Esophagus squamous epithelium (tissue), 5 donors: ENCODE measurements around the gene STARD3. TPM values are rescaled to one million over a fixed set of nuclear protein-coding genes. Genes with fewer than 3 reads are reported as not detected.

Experiments used
- DNase-seq: peaks from one replicate; lab custom pipeline; 2025; lab: John Stamatoyannopoulos, UW
- H3K27ac ChIP-seq, 4 donors: fragments of 200-600 bp; sonication (generic); one replicate each; pipeline ENCODE4 v1.5.1; 2016 to 2019; ENCODE audit warnings: mild to moderate bottlenecking in 1 of 4
- H3K27me3 ChIP-seq, 4 donors: fragments of 200-600 bp; sonication (generic); 1 replicate in 3 of 4; 2 replicates in 1 of 4; pipeline versions ENCODE4 v1.5.1 to v1.6.0; 2017 to 2021; ENCODE audit warnings: antibody characterized with exemption in 1 of 4
- H3K36me3 ChIP-seq, 3 donors: fragments of 200-600 bp; sonication (generic); one replicate each; pipeline ENCODE4 v1.5.1; 2016 to 2019
- H3K4me1 ChIP-seq, 3 donors: fragments of 200-600 bp; sonication (generic); one replicate each; pipeline ENCODE4 v1.5.1; 2017 to 2019
- H3K4me3 ChIP-seq, 4 donors: fragments of 200-600 bp; sonication (generic); 1 replicate in 3 of 4; 2 replicates in 1 of 4; pipeline ENCODE4 v1.5.1; 2016 to 2019; ENCODE audit warnings: mild to moderate bottlenecking in 2 of 4, moderate library complexity in 1 of 4
- H3K9me3 ChIP-seq, 3 donors: fragments of 200-600 bp; sonication (generic); one replicate each; pipeline ENCODE4 v1.5.1; 2016 to 2019
- POLR2A ChIP-seq, 4 donors: fragments of 450-650 bp; IDR thresholded peaks; one replicate each; pipeline ENCODE4 v1.6.1; 2017; ENCODE audit warnings: antibody characterized with exemption in 4 of 4, mild to moderate bottlenecking in 4 of 4, moderate library complexity in 3 of 4
- WGBS, 2 donors: methylation state at CpG; one replicate each; pipeline ENCODE4 v1.1.5; 2018; 5-methylcytosine and 5-hydroxymethylcytosine counted together
- intact Hi-C: fragments of 100-400 bp; cut with DNase I; formaldehyde crosslinking; loops from one replicate; pipeline ENCODE4 v1.15.0; 2022
- total RNA-seq, 4 donors: library from RNA; depleted of rRNA; stranded (reverse); fragments of >200 nt; gene quantifications; one replicate each; pipeline ENCODE4 v1.1.0, GENCODE V29; 2016
- TF ChIP-seq, protein P1 (sequence below), 6 experiments: fragments of 450-650 bp in 4 of 6; fragments of 200-600 bp in 2 of 6; sonication (generic) in 2 of 6; IDR thresholded peaks; one replicate each; pipeline ENCODE4 v1.5.1; 2016 to 2019; ENCODE audit warnings: antibody characterized with exemption in 6 of 6, mild to moderate bottlenecking in 4 of 6, moderate library complexity in 4 of 6
- donor health status: DM: yes; HTN: yes; CAD: no.

STARD3 gene
- total RNA-seq, 4 donors from 2014 or later: 27.3 to 46.7 (median 33.4) TPM

DNA sequence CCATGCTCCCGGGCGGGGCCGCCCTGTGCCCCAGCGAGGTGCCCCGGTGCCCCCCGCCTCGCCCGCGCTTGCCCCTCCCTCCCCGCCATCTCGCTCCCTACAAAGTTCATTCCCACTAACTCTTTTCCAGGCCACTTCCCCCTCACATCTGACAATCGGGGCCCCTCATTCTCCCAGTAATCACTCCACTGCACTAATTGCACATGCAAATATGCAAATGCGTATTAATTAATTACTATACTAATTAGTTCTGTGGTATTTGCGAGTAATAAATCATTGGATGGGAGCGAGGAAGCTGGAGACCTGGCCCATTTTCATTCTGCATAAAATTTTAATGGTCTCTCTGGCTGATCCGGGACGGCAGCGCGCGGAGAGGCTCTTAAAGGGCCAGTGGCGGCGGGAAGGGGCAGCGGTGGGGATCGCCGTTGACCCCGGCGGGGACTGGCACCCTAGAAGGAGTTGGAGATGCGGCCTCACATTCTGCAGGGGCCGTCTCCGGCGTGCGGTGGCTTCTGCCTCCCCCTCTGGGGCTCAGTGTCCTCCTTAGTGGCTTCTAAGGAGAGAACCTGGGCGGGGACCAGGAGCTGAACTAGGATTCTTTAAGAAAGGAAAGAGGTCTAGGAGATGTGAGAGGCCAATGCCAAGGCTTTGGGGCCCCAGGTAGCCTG lies 18.6 kb upstream of the STARD3 start:
- WGBS, 2 donors: 0% methylated on average over 24 of the region's 33 CpGs; no CpG with 5 or more reads in 1 of the 2 donors

DNA sequence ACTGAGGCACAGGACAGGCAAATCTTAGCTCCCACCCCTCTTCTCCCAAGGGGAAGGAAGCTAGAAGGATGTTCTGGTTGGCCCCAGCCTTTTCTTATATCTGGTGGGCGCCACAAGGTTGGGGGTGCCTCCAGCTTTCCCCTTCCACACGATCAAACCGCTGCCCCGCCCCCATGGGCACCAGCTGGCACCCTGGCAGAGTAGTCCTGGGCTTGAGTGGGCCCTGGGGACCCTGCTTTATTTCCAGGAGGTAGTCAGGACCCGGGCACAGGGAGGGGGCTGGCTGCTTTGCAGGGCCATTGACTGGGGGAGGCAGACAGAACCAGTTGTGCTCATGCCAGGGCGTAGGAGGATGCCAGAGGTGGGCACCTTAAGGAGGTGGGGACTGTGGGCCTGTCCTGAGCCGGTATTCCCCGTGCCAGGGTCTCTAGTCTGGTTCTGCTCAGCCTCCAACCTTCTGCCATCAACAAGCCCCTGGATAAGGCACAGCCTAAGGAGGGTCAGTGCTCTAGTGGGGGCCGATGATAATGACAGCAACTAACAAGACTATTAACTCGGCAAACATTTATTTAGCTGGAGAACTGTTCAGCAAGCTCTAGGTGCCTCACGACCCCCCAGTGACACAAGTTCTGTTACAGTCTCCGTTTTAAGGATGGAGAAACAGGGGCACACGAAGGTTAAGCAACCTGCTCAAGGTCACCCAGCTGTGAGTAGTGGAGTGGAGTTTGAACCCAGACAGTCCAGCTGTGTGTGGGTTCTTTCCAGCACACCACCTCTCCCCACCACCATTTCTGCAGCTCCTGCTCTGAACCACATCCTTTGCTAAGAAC lies 17.8 kb upstream of the STARD3 start:
- 39 to 69% methylated on average over 5 of the region's 13 CpGs for WGBS, 2 donors
- peaks cover 15 to 41% (median 22%) of the 10 kb centered on the region in 3 donors for H3K4me1 ChIP-seq
- intact Hi-C loops: no loop called here
- H3K36me3 ChIP-seq: no peaks in the 10 kb centered on the region
- peaks cover 0 to 59% (median 0%) of the 10 kb centered on the region in 4 donors for H3K27me3 ChIP-seq
- peak overlapping the region in 1 of 4 donors; percentile 76 for H3K4me3 ChIP-seq
- H3K9me3 ChIP-seq: no peaks in the 10 kb centered on the region
- TF ChIP-seq POLR2A (IDR thresholded peaks at IDR 0.05): no peak
- TF ChIP-seq, protein P1, sequence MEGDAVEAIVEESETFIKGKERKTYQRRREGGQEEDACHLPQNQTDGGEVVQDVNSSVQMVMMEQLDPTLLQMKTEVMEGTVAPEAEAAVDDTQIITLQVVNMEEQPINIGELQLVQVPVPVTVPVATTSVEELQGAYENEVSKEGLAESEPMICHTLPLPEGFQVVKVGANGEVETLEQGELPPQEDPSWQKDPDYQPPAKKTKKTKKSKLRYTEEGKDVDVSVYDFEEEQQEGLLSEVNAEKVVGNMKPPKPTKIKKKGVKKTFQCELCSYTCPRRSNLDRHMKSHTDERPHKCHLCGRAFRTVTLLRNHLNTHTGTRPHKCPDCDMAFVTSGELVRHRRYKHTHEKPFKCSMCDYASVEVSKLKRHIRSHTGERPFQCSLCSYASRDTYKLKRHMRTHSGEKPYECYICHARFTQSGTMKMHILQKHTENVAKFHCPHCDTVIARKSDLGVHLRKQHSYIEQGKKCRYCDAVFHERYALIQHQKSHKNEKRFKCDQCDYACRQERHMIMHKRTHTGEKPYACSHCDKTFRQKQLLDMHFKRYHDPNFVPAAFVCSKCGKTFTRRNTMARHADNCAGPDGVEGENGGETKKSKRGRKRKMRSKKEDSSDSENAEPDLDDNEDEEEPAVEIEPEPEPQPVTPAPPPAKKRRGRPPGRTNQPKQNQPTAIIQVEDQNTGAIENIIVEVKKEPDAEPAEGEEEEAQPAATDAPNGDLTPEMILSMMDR (IDR thresholded peaks at IDR 0.05): no peak
- no peak for DNase-seq
- H3K27ac ChIP-seq: no peak overlapping the region

More for the DNA sequence above, 18.6 kb upstream of the STARD3 start:
- H3K36me3 ChIP-seq: no peaks in the 10 kb centered on the region
- H3K4me3 ChIP-seq: peak overlapping the region; percentile 35 to 76 (median 59)
- intact Hi-C loops: no loop called here
- peaks cover 12 to 33% (median 14%) of the 10 kb centered on the region in 3 donors for H3K4me1 ChIP-seq
- TF ChIP-seq, protein P1 (IDR thresholded peaks at IDR 0.05): no peak
- TF ChIP-seq POLR2A (IDR thresholded peaks at IDR 0.05): no peak
- DNase-seq: no peak
- H3K27ac ChIP-seq: peak overlapping the region; percentile 42 to 80 (median 60)
- no peaks in the 10 kb centered on the region for H3K9me3 ChIP-seq
- peaks cover 0 to 65% (median 0%) of the 10 kb centered on the region in 4 donors for H3K27me3 ChIP-seq

DNA sequence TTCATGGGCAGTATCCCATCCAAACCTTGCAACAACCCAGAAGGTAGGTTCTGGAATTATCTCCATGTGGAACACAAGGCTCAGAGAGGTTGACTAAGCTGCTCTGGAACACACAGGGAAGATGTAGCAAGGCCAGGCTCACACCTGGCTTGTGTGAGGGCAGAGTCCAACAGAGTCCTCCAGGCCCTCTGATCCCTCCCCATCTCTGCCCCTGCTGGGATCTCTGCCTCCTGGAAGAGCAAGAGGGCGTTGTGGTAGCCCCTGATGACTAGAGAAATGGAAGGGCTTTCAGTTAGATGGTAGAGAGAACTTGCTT lies 17.2 kb upstream of the STARD3 start:
- 100% methylated on average over 1 of the region's 1 CpG; no CpG with 5 or more reads in 1 of the 2 donors for WGBS, 2 donors
- H3K27me3 ChIP-seq: peaks cover 0 to 59% (median 0%) of the 10 kb centered on the region in 4 donors
- no peak overlapping the region for H3K4me3 ChIP-seq
- no peak for DNase-seq
- intact Hi-C loops: loop anchor here (5.0 kb wide), 1 partner anchor 138 kb away; no protein-coding TSS in a partner anchor
- no peak overlapping the region for H3K27ac ChIP-seq
- TF ChIP-seq POLR2A (IDR thresholded peaks at IDR 0.05): no peak
- TF ChIP-seq, protein P1 (IDR thresholded peaks at IDR 0.05): no peak
- peaks cover 18 to 47% (median 26%) of the 10 kb centered on the region in 3 donors for H3K4me1 ChIP-seq
- H3K36me3 ChIP-seq: no peaks in the 10 kb centered on the region
- H3K9me3 ChIP-seq: no peaks in the 10 kb centered on the region

DNA sequence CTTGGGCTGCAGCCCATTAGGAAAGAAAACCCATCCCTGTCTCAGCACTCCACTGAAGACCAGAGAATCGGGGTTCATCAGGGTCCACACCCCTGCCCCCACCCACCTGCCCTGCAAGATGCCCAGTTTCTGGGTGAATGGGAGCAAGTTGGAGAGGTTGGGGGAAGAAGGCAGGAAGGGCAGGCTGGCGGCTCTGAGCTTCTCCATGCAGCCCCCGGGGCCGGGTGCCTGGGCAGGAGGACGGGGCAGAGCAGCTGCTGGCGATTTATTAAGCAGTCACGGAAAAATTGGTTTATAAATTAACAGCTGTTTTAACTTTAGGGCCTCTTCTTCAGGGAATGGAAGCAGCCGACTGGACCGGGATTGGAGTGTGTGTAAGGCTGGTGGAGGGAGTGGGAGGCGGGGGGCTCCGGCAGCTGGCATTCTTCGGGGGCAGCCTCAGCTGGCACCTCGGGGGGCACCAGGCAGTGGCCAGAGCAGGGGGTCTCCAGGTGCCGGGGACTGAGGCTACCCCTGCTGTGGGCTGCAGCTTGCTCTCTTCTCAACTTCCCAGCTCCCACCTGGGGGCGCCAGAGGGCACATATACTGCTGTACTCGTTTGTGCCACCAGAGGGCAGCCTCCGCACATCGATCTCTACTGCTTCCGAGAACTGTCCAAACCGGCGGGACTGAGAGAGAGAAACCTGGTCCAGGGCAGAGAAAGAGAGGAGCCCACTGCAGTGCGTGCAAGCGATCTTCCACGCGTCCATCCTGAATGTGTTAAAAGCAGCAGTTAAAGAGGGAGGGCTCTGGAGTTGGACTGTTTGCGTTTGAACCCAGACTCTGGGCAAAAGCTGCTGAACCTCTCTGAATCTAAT lies 15.2 kb upstream of the STARD3 start:
- H3K27me3 ChIP-seq: peaks cover 0 to 59% (median 2%) of the 10 kb centered on the region in 4 donors
- H3K36me3 ChIP-seq: no peaks in the 10 kb centered on the region
- intact Hi-C loops: loop anchor here (5.0 kb wide), 1 partner anchor 136 kb away; no protein-coding TSS in a partner anchor
- H3K9me3 ChIP-seq: no peaks in the 10 kb centered on the region
- peak overlapping the region in 2 of 4 donors; percentile 11 to 43 for H3K27ac ChIP-seq
- H3K4me3 ChIP-seq: peak overlapping the region in 1 of 4 donors; percentile 19
- peaks cover 37 to 67% (median 46%) of the 10 kb centered on the region in 3 donors for H3K4me1 ChIP-seq
- TF ChIP-seq POLR2A (IDR thresholded peaks at IDR 0.05): no peak
- TF ChIP-seq, protein P1 (IDR thresholded peaks at IDR 0.05): peak; percentile 99 to 100 (median 100)
- peak; percentile 55 for DNase-seq
- 9% methylated on average over 11 to 15 of the region's 26 CpGs for WGBS, 2 donors
